Measurements from ENCODE around the gene ABTB2. TPM values are rescaled to one million over a fixed set of nuclear protein-coding genes. Genes with fewer than 3 reads are reported as not detected.

The ABTB2 gene
- total RNA-seq, 1 donor from 2014 or later: 24.7 TPM

DNA sequence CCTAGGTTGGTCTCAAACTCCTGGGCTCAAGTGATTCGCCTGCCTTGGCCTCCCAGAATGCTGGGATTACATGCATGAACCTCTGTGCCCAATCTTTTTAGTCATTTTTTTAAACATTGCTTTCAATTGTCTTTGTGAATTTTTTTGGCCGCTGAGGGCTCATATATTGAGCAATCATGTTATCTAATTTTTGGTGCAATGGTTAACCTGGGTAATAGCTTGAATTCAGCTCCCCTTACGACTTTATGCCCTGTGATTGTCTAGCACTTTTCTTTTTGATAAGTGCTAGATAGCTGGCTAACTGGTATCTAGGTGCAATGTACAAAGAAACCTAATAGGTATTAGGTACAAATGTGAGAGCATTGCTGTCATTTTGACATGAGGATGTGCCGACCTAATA lies 45.6 kb upstream of the ABTB2 start:
- Histone ChIP-seq H3K4me3 (no peak overlapping the region), H3K4me1 (no peaks in the 10 kb centered on the region), H3K9me3 (replicated peaks) (no peaks in the 10 kb centered on the region), H3K36me3 (no peaks in the 10 kb centered on the region), H3K27me3 (ENCODE audit: low read depth) (peaks cover 10% of the 10 kb centered on the region), H3K27ac (replicated peaks) (no peak overlapping the region)
- intact Hi-C loops (cut with micrococcal nuclease): no loop called here
- TF ChIP-seq, protein P1, sequence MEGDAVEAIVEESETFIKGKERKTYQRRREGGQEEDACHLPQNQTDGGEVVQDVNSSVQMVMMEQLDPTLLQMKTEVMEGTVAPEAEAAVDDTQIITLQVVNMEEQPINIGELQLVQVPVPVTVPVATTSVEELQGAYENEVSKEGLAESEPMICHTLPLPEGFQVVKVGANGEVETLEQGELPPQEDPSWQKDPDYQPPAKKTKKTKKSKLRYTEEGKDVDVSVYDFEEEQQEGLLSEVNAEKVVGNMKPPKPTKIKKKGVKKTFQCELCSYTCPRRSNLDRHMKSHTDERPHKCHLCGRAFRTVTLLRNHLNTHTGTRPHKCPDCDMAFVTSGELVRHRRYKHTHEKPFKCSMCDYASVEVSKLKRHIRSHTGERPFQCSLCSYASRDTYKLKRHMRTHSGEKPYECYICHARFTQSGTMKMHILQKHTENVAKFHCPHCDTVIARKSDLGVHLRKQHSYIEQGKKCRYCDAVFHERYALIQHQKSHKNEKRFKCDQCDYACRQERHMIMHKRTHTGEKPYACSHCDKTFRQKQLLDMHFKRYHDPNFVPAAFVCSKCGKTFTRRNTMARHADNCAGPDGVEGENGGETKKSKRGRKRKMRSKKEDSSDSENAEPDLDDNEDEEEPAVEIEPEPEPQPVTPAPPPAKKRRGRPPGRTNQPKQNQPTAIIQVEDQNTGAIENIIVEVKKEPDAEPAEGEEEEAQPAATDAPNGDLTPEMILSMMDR (IDR thresholded peaks at IDR 0.05; ENCODE audit: borderline replicate concordance): no peak
- DNase-seq: no peak

DNA sequence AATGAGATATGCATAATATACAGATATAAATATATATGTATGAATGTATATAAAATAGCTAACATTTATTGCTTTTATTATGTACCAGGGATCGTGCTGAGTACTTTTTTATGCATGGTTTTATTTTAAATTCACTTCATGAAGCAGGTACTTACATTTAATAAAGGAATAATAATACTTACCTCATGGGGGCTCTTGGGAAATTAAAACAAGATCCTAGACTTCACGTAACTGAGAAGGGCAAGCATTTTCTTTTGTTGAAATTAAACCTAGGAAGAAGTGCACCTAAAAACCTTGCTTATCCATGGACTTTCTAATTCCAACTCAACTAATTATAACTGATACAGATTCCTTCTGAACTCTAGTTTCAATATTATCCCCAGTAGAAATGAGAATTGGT lies 40.0 kb upstream of the ABTB2 start:
- Histone ChIP-seq H3K27ac (replicated peaks) (no peak overlapping the region), H3K4me1 (peaks cover 6% of the 10 kb centered on the region), H3K27me3 (ENCODE audit: low read depth) (no peaks in the 10 kb centered on the region), H3K36me3 (no peaks in the 10 kb centered on the region), H3K9me3 (replicated peaks) (peaks cover 13% of the 10 kb centered on the region), H3K4me3 (no peak overlapping the region)
- DNase-seq: no peak
- TF ChIP-seq, protein P1 (IDR thresholded peaks at IDR 0.05; ENCODE audit: borderline replicate concordance): no peak
- intact Hi-C loops (cut with micrococcal nuclease): no loop called here

DNA sequence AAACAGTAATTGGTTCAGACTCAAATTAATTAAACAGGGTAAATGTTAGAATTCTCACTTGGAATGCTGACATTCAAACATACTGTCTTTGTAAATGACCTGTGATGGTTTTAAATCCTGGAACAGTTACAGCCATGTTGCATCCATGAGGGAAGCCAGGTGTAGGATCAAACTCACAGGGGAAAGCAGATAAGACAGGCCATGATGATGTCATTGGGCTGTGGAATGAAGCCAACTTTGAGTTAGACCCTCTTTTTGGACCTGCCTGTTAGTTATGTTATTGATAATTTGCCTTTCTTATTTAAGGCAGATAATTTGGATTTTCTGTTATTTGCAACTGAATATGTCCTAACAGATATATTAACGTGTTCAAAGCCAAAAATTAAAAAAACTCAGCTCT lies 39.3 kb upstream of the ABTB2 start:
- no peak for DNase-seq
- TF ChIP-seq, protein P1 (IDR thresholded peaks at IDR 0.05; ENCODE audit: borderline replicate concordance): no peak
- Histone ChIP-seq H3K27ac (replicated peaks) (no peak overlapping the region), H3K36me3 (no peaks in the 10 kb centered on the region), H3K4me3 (no peak overlapping the region), H3K9me3 (replicated peaks) (peaks cover 16% of the 10 kb centered on the region), H3K4me1 (peaks cover 6% of the 10 kb centered on the region), H3K27me3 (ENCODE audit: low read depth) (no peaks in the 10 kb centered on the region)
- intact Hi-C loops (cut with micrococcal nuclease): no loop called here

DNA sequence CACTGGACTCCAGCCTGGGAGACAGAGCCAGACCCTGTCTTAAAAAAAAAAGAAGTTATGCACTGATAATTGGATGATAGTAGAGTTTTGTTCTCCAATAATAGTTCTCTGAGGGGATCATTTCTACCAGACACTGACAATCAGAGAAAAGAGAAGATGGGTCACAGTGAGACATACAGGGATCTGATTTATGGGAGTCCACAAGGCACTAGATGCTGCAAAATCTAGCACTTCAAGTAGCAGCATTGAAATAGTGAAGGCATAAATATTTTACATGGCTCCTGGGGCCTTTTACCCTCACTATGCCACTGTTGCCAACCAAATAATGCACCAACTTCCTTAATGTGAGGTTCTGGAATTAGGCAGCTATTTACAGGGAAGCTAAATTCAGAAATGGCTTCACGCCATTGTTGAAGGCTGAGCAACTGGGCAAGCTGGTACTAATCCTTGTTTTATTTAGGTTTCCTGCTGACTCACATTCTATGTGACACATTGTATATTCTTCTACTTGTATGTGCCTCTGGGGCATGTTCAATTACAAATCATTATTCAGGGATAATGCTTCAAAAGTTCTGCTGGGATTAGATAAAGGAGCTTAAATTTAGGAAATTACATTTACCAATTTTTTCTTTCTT lies 38.2 kb upstream of the ABTB2 start:
- Histone ChIP-seq H3K4me3 (no peak overlapping the region), H3K9me3 (replicated peaks) (peaks cover 16% of the 10 kb centered on the region), H3K27me3 (ENCODE audit: low read depth) (no peaks in the 10 kb centered on the region), H3K27ac (replicated peaks) (no peak overlapping the region), H3K36me3 (no peaks in the 10 kb centered on the region), H3K4me1 (peaks cover 6% of the 10 kb centered on the region)
- no peak for DNase-seq
- TF ChIP-seq, protein P1 (IDR thresholded peaks at IDR 0.05; ENCODE audit: borderline replicate concordance): no peak
- intact Hi-C loops (cut with micrococcal nuclease): no loop called here

DNA sequence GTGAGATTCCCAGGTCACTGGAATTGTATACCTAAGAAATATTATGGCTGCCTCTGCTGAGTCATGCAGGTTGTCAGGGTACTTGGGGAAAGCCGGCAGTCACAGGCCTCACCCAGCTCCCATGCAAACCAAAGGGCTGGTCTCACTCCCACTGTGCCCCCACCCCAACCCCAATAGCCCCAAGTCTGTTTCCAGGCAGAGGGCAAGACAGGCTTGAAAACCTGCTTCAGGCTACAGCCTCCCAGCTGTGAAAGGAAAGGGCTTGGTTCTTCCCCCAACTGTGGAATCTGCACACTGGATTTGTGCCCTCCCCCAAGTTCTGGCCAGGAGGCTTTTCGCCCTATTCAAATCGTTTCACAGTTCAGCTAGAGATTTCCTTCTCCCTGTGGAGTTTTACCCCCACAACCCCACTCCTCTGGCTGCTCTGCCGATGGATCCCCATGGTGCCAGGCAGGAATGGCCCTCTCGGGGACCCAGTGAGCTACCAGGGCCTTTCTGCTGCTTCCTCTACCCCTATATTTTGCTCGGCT lies 37.0 kb upstream of the ABTB2 start:
- Histone ChIP-seq H3K27me3 (ENCODE audit: low read depth) (no peaks in the 10 kb centered on the region), H3K9me3 (replicated peaks) (peaks cover 16% of the 10 kb centered on the region), H3K4me3 (no peak overlapping the region), H3K27ac (replicated peaks) (no peak overlapping the region), H3K36me3 (no peaks in the 10 kb centered on the region), H3K4me1 (peaks cover 6% of the 10 kb centered on the region)
- intact Hi-C loops (cut with micrococcal nuclease): no loop called here
- DNase-seq: no peak
- TF ChIP-seq, protein P1 (IDR thresholded peaks at IDR 0.05; ENCODE audit: borderline replicate concordance): no peak
